HUES6 (cell line): ENCODE measurements around the gene DNASE1.

Experiments used
- H3K27ac ChIP-seq: 2 replicates; pipeline ENCODE4 v1.7.0; 2013; ENCODE audit warnings: low read depth, mild to moderate bottlenecking, low read length, inconsistent platforms
- H3K27me3 ChIP-seq: 2 replicates; pipeline ENCODE4 v1.6.1; 2013; ENCODE audit warnings: low read length; ENCODE audit not compliant: control insufficient read depth, insufficient read depth
- H3K36me3 ChIP-seq: 2 replicates; pipeline ENCODE4 v1.6.1; 2013; ENCODE audit warnings: low read length; ENCODE audit not compliant: control insufficient read depth, insufficient read depth
- H3K4me1 ChIP-seq: 2 replicates; pipeline ENCODE4 v1.6.1; 2013; ENCODE audit warnings: low read length; ENCODE audit not compliant: control insufficient read depth, insufficient read depth
- H3K4me3 ChIP-seq: 2 replicates; pipeline ENCODE4 v1.5.1; 2013; ENCODE audit warnings: low read depth, low read length
- H3K9ac ChIP-seq: one replicate; pipeline ENCODE4 v1.6.1; 2013; ENCODE audit warnings: mild to moderate bottlenecking, low read length
- H3K9me3 ChIP-seq: 2 replicates; pipeline ENCODE4 v1.6.1; 2013; ENCODE audit warnings: low read depth, low read length; ENCODE audit not compliant: control insufficient read depth, insufficient read depth

The DNASE1 gene

GRCh38 chr16:3669082-3669481, 14.6 kb downstream of the DNASE1 start:
- H3K27me3 ChIP-seq, result no peaks in the 10 kb centered on the region
- H3K9me3 ChIP-seq, result no peaks in the 10 kb centered on the region
- no peak overlapping the region for H3K9ac ChIP-seq
- H3K4me1 ChIP-seq, result no peaks in the 10 kb centered on the region
- H3K27ac ChIP-seq, result no peak overlapping the region
- H3K4me3 ChIP-seq, result no peak overlapping the region
- peaks cover 78% of the 10 kb centered on the region for H3K36me3 ChIP-seq

DNA sequence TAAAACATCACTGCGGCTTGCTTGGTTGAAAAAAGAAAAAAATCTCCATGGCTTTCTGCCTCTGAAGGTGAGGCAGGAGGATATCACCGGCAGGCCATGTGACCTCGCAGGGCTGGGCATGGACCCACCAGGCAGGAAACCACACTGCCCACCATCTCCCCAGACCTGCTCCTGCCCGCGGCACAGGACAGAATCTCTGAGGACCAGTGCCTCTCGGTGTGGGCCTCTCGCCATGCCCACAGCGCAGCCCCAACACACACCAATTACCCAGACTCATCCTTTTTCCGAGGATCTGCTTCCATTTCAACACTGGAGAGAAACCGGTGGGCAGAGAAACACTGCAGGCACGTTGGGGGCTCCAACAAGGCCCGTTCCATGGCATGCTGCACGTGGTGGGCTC, 16.2 kb downstream of the DNASE1 start:
- H3K4me3 ChIP-seq, result no peak overlapping the region
- no peaks in the 10 kb centered on the region for H3K4me1 ChIP-seq
- no peak overlapping the region for H3K9ac ChIP-seq
- no peaks in the 10 kb centered on the region for H3K27me3 ChIP-seq
- peaks cover 78% of the 10 kb centered on the region for H3K36me3 ChIP-seq
- no peaks in the 10 kb centered on the region for H3K9me3 ChIP-seq
- no peak overlapping the region for H3K27ac ChIP-seq

DNA sequence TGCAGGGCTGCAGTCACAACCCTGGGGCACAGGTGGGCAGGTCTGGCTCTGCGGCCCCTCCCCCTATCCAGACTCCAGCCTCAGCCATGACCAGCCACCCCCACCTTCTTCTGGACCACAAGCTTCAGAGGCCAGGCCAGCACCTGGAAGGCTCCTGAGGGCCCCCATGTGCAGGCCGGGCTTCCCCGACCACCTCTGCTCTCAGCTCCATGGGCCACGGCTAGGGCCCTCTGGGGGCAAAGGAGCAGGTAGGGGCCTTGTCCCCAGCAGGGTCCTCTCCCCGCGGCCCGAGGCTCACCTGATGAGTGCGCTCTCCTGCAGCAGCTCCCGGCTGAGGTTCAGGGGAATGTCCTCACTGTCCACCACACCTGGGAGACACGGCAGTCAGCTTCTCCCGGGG, 16.9 kb downstream of the DNASE1 start:
- H3K4me3 ChIP-seq, result no peak overlapping the region
- no peak overlapping the region for H3K9ac ChIP-seq
- no peaks in the 10 kb centered on the region for H3K27me3 ChIP-seq
- H3K9me3 ChIP-seq, result no peaks in the 10 kb centered on the region
- H3K4me1 ChIP-seq, result no peaks in the 10 kb centered on the region
- H3K27ac ChIP-seq, result no peak overlapping the region
- peaks cover 82% of the 10 kb centered on the region for H3K36me3 ChIP-seq

- Histone ChIP-seq H3K27me3 (no peaks in the 10 kb centered on the region), H3K4me1 (no peaks in the 10 kb centered on the region), H3K27ac (no peak overlapping the region), H3K9ac (no peak overlapping the region), H3K4me3 (no peak overlapping the region), H3K36me3 (peaks cover 83% of the 10 kb centered on the region), H3K9me3 (no peaks in the 10 kb centered on the region)
These were observed 18.1 kb downstream of the DNASE1 start for GRCh38 chr16:3672571-3673041.

DNA sequence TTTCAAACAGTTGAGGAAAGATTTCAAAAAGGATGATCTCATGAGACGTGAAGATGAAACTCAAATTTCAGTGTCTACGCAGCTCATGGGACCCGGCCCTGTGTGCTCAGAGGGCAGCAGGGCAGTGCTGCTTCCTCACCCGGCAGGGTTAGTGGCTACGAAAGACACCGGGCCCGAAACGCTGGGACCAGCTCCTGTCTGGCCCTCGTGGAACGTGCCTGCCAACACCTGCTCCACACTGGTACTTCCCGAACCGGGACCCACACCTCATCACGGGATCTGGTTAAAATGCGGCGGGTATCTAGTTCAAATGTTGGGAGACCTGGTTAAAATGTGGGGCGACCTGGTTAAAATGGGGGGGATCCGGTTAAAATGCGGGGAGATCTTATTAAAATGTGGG, 18.7 kb downstream of the DNASE1 start:
- peaks cover 89% of the 10 kb centered on the region for H3K36me3 ChIP-seq
- H3K27me3 ChIP-seq, result no peaks in the 10 kb centered on the region
- H3K9ac ChIP-seq, result no peak overlapping the region
- H3K9me3 ChIP-seq, result no peaks in the 10 kb centered on the region
- no peaks in the 10 kb centered on the region for H3K4me1 ChIP-seq
- H3K4me3 ChIP-seq, result no peak overlapping the region
- no peak overlapping the region for H3K27ac ChIP-seq

DNA sequence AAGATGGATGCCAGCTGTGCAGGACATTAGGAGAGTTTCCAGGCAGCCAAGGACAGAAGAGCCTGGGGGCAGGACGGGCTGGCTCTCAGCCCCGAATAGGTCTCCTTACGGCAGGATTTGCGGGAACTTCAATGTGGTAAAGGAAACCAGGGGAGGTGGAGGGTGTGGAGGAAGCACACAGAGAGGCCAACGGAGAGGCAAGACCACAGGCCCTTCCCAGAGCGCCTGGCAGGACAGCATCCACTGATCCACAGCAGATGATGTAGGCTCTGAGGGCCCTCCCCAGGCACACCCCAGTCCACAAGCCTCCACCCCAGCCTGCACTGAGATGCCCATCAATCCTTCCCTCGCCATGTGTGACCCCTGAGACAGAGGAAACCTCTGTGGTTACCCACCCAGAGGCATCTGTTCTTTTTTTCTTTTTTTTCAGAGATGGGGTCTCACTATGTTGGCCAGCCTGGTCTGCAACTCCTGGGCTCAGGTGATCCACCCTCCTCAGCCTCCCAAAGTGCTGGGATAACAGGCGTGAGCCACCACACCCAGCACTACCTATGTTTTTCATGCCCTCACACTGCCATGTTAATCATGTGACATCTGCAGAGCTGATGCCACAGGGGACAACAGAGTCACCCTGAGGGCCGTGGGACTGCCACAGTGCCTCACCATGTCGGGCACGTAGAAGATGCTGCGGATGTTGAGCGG, 19.3 kb downstream of the DNASE1 start:
- no peak overlapping the region for H3K27ac ChIP-seq
- H3K27me3 ChIP-seq, result no peaks in the 10 kb centered on the region
- H3K36me3 ChIP-seq, result peaks cover 89% of the 10 kb centered on the region
- H3K4me1 ChIP-seq, result no peaks in the 10 kb centered on the region
- H3K9me3 ChIP-seq, result no peaks in the 10 kb centered on the region
- no peak overlapping the region for H3K9ac ChIP-seq
- no peak overlapping the region for H3K4me3 ChIP-seq

GRCh38 chr16:3674513-3675295, 20.2 kb downstream of the DNASE1 start:
- Histone ChIP-seq H3K9me3 (no peaks in the 10 kb centered on the region), H3K9ac (no peak overlapping the region), H3K27ac (no peak overlapping the region), H3K4me1 (no peaks in the 10 kb centered on the region), H3K36me3 (peaks cover 93% of the 10 kb centered on the region), H3K4me3 (no peak overlapping the region), H3K27me3 (no peaks in the 10 kb centered on the region)

DNA sequence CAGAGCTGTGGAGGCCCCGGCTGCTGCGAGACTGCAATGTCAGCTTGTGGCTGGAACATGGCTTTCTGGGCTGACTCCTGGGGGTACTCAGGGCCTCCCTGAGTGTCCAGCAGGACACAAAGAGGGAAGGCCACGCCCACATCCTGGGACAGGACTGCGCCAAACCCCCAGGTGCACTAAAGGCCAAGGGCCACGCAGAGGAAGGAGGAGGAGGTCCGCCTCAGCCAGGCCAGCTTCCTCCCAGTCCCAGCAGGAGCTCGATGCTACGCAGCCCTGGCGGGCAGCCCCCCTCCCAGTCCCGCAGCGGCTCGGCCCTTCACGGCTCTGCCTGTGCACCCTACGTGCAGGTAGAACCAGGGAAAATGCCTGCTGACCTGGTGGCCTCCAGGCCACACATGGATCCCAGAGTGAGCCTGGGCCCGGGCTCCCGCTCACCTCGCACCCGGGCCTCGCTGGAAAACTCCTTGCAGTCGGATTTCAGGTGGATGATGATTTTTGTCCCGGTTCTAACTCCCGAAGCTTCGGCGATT, 21.2 kb downstream of the DNASE1 start:
- Histone ChIP-seq H3K9me3 (no peaks in the 10 kb centered on the region), H3K4me3 (no peak overlapping the region), H3K4me1 (no peaks in the 10 kb centered on the region), H3K9ac (no peak overlapping the region), H3K27me3 (no peaks in the 10 kb centered on the region), H3K36me3 (peaks cover 97% of the 10 kb centered on the region), H3K27ac (no peak overlapping the region; the same call in 1 of the 2 replicates)

DNA sequence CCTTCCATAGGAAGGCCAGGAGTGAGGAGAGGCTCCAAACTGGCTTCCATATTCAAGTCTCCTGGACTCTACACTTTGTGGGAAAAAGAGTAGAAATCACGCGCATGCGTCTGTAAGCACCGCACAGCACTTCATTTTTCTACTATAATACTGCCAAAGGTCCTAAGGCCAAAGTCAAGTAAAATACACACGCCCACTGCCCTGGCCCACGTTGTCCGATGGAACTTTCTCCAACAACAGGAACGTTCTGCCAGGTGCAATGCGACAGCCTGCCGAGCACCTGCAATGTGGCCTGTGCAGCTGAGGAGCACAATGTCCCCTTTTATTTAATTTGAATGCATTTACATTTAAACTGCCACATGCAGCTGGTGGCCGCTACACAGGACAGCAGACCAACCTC, 23.5 kb downstream of the DNASE1 start:
- Histone ChIP-seq H3K4me1 (no peaks in the 10 kb centered on the region), H3K9me3 (no peaks in the 10 kb centered on the region), H3K27me3 (no peaks in the 10 kb centered on the region), H3K9ac (no peak overlapping the region), H3K27ac (no peak overlapping the region), H3K36me3 (peaks cover 97% of the 10 kb centered on the region), H3K4me3 (no peak overlapping the region)

GRCh38 chr16:3681206-3681605, 26.7 kb downstream of the DNASE1 start:
- H3K36me3 ChIP-seq, result peaks cover 91% of the 10 kb centered on the region
- no peak overlapping the region for H3K27ac ChIP-seq
- H3K9me3 ChIP-seq, result no peaks in the 10 kb centered on the region
- no peak overlapping the region for H3K4me3 ChIP-seq
- no peaks in the 10 kb centered on the region for H3K27me3 ChIP-seq
- no peaks in the 10 kb centered on the region for H3K4me1 ChIP-seq
- no peak overlapping the region for H3K9ac ChIP-seq

- H3K27ac ChIP-seq, result no peak overlapping the region
- no peak overlapping the region for H3K4me3 ChIP-seq
- H3K4me1 ChIP-seq, result peaks cover 6% of the 10 kb centered on the region; the same call in 1 of the 2 replicates
- no peaks in the 10 kb centered on the region for H3K27me3 ChIP-seq
- no peak overlapping the region for H3K9ac ChIP-seq
- H3K36me3 ChIP-seq, result peaks cover 72% of the 10 kb centered on the region
- no peaks in the 10 kb centered on the region for H3K9me3 ChIP-seq
These were observed 32.5 kb downstream of the DNASE1 start for GRCh38 chr16:3687021-3687420.
